HS-5 (cell line): ENCODE data around the gene FGFRL1.
"Not testable (repeated sequence)": the region's sequence is repeated elsewhere in the genome, so short reads cannot be mapped to it uniquely, and the experiment has no call there.

Experiments
- DNase-seq: peaks from one replicate; pipeline ENCODE4 v3.0.0-alpha.2; 2012; ENCODE audit warnings: low read depth

Gene FGFRL1

DNA sequence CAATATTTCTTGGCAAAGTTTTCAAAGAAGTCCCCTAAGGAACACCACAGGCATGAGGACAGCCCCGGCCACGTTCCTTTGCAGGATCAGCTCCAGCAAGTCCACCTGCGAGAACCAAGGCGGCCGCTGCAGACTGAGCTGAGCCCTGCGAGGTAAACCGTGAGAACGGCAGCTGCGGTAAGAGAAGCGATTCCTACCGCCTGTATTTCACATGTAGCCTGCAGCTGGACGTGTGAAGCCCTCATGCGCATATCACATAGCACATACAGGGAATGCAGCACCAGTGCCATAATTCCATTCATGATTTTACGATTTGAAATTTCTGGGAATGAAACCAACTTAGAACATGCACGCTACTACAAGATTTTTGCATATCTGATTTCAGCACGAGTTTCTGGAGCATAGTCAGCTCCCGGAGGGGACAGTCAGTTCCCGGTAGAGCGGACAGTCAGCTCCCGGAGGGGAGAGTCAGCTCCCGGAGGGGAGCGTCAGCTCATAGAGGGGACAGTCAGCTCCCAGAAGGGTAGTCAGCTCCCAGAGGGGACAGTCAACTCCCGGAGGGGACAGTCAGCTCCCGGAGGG lies 41.7 kb downstream of the FGFRL1 start:
- no peak for DNase-seq

DNA sequence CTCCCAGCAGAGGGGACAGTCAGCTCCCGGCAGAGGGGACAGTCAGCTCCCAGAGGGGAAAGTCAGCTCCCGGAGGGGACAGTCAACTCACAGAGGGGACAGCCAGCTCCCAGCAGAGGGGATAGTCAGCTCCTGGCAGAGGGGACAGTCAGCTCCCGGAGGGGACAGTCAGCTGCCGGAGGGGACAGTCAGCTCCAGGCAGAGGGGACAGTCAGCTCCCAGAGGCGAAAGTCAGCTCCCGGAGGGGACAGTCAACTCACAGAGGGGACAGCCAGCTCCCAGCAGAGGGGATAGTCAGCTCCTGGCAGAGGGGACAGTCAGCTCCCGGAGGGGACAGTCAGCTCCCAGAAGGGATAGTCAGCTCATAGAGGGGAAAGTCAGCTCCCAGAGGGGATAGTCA lies 42.5 kb downstream of the FGFRL1 start:
- not testable (repeated sequence) for DNase-seq

DNA sequence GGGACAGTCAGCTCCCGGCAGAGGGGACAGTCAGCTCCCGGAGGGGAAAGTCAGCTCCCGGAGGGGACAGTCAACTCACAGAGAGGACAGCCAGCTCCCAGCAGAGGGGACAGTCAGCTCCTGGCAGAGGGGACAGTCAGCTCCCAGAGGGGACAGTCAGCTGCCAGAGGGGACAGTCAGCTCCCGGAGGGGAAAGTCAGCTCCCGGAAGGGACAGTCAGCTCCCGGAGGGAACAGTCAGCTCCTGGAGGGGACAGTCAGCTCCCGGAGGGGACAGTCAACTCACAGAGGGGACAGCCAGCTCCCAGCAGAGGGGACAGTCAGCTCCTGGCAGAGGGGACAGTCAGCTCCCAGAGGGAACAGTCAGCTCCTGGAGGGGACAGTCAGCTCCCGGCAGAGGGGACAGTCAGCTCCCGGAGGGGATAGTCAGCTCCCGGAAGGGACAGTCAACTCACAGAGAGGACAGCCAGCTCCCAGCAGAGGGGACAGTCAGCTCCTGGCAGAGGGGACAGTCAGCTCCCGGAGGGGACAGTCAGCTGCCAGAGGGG lies 43.3 kb downstream of the FGFRL1 start:
- DNase-seq: not testable (repeated sequence)

DNA sequence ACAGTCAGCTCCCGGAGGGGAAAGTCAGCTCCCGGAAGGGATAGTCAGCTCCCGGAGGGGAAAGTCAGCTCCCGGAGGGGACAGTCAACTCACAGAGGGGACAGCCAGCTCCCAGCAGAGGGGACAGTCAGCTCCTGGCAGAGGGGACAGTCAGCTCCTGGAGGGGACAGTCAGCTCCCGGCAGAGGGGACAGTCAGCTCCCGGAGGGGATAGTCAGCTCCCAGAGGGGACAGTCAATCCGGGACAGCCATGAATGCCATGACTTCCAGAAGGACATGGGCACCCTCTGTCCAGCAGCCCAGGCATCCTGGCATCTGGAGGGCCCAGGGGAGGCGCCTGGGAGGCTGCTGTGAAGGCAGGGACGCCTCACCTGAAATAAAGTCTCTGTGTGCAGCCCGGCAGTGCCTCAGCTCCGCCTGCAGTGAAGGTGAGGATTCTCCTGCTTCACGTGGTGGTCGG lies 43.8 kb downstream of the FGFRL1 start:
- DNase-seq: not testable (repeated sequence)

DNA sequence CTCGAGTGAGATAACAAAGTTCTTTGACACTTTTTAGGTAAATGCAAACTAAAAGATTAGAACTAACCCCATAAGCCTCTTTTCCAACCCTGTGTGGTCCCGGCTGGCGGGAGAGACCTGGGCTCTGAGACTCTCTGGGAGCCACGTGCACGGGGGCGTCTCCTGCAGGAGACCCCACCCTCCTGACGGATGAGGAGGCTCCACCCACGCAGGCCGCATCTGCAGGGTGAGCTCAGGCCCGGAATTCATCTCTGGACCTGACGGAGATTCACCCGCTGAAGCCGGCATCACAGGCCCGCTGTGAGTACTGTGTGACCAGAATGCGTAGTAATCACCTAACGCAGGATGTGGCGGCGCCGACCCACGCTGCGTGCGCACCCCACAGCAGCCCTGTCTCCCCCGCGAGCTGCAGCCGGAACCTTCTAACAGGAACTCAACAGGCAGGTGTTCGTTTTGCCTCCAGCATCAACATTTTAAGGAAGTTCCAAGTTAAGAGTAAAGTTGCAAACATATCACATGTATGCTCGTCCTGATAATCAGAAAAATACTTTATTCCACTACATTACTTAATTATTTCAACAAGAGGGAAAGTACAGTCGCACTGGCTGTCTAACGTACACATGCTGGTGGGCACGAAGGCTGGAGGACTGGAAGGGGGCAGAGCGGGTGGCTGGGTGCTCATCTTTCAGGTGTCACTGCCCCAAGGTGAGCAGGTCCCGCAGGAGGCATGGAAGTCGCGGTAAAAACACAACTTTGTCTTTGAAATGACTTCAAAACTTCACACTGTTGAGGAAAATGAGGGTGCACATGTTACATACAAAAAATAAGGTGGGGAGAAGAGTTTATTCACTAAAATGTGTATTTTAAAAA lies 44.5 kb downstream of the FGFRL1 start:
- no peak for DNase-seq

DNA sequence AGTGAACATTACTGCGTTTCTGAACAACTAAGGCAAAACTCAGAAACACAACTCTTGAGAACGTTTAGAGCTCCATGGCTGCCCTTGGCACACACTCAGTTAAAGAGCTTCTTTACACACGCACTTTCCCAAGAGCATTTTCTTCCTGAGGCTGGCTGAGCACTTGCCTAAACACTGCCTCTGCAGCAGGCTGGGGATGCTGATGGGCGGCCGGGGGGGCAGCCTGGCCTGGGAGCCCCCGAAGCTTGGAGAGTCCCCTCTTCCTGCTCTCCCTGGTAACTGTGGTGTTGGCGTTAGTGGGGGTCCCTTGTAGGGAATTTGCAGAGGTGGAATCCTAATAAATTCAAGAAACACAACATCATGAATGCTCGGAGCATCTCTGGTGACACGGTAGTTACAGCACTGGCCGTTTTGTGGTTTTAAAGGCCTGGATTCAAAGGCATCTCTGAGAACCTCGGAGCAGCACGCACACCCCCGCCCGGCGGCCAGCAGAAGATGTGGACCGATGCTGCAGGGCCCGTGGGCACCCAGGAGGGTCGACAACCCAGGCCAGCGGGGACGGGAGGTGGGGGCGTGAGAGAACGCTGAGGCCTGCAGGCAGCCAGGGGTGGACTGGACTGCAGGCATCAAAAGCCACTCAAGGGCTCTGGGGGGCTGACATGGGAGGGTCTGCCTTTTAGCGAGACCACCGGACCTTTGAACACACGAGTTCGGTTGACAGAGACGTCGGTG lies 45.4 kb downstream of the FGFRL1 start:
- DNase-seq: no peak

DNA sequence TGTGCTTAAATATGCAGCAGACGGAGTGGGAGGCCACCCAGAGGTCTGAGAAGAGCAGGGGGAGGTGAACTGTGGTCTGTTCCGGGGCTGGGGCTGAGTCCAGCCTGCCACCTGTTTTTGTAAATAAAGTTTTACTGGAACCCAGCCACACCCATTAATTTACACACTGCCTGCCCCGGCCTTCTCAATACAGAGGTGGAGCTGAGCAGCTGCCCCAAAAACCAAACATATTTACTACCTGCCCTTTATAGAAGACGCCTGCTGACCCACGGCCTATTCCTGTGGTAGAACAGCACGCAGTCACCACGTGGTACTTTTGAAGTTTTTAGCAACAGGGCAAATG lies 45.9 kb downstream of the FGFRL1 start:
- no peak for DNase-seq

DNA sequence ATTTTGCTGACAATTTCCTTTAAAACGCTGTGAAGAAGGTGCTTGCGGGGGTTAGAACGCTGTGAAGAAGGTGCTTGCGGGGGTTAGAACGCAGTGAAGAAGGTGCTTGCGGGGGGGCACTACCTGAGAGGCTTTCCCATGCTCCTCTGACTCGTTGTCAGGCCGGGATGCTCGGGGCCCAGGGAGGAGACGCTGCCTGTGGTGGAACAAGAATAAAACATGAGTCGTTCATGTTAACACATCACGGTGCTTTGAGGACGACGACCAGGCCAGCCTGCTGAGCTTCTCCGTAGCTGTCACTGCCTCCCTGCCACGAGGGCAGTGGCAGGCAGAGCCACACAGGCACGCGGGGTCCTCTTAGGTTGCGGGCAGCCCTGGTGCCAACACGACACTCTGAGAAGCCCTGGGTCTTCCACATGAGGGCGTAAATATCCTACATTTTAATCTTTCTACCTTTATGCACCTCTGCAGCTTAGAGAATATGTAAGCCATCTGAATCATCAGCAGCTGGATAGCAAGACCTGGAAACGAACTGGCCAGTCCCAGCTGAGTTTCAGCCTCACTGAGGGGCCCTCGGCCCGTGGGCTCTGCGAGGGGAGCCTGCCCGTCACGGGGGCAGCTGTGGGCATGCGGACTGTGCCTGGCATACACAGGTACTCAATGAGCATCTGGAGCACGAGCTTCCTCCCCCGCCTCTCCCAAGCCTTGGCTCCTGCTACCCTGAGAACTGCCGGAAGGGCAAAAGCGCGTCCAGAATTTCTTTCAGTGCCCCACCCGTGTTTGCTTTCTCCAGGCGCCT lies 47.0 kb downstream of the FGFRL1 start:
- no peak for DNase-seq

DNA sequence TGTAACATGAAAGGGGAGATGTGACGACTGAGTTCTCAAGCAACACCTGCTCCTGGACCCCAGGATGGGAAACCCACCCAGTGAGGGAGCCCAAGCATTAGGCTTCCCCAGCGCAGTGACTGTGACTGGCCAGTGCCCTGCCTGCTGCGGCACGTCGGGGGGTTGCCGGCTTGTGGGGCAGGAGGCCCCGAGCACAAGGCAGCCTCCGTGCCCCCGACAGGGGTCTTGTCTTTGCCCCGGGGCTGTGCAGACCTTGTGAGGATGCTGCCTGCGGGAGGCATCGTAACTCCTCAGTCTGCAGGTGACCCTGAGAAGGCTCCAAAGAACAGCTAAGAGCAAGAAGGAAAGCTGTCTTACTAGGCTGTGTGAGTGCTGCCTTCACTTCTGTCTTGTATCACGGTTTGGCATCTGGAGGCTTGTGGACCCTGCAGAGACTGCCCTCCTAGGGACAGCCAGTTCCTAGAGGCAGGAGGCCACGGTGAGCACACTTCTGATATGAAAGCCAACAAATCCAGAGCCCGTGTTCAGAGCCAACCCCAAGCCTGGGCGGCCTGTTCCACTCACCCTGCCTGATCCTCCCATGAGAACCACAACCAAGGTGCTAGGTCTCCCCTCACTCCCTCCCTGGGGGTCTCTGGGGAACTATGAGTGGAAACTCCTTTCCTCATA lies 47.7 kb downstream of the FGFRL1 start:
- no peak for DNase-seq

DNA sequence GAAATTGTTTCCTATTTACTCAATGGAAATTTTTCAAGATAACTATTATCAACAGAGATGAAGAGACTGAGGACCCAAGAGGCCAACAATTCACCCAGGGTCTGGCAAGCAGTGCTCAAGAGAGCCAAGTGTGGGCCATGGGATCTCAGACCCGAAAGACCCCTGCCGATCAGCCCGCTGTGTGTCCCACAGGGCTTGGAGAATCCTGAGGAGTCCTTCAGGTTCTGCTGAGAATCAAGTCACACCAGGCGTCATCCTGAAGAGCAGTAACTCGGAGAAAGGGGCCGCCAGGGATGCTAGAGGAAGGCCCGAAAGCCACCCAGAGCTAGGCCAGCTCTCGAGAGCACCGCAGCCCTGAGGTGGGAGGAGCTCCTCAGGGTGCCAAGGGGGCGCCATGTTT lies 48.7 kb downstream of the FGFRL1 start:
- DNase-seq: no peak

DNA sequence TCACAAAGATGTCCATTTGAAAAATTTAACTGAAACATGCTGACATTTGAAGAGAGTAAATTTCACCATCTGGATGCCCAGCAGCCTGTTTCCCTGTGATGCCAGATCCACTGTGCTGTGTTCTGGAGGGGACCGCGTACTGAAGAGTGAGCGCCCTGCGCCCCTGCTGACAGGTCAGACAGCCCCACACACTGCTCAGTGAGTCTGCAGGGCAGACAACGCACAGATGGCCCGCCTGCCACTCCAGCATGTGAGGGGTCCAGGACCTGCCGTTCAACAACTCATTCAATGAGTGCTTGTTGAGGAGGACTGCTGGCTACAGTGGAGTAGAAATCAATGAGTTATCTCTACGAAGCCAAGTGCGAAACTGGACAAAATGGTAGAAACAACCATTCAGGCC lies 49.2 kb downstream of the FGFRL1 start:
- DNase-seq: no peak

DNA sequence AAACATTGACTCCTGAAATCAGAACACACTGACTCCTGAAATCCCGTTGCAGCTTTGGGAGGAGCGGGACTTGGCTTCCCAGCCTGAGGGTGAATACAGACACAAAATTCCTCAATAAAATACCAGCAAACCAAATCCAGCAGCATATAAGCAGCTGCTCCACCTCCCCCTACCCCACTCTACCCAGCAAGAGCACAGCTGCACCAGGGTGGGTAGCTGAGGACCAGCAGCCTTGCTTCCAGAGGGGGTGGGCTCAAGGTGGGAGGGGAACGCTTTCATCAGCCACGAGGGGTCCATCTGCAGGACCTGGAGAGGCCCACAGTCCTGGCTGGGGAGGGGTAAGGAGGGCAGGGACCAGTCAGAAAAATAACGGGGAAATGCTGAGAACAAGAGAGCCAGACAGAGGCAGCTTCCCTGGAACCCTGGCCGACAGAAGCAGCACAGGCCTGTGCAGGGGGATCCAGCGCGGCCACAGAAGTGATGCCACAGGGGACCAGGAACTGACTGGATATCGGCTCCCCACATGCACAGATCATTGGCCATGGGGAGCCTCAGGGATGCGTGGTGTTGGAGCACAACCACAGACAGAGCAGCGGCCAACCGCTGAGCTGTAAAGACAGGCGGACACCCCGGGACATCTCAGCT lies 49.8 kb downstream of the FGFRL1 start:
- no peak for DNase-seq

DNA sequence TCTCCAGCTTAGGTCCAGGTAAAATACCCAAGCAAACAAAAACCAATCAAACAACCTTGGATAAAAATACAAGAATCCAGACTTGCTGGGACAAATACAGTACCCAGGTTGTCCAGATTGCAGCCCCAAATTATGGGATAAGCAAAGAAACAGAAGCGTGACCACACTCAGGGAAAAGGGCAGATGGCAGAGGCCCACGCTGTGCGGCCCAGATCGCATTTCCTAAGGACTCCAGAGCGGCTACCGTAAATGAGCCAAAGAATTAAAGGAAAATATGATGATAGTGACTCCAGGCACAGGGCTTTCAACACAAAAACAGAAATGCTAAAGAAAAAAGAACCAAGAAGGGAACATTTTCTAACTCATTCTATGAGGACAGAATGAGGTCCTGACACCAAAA lies 50.3 kb downstream of the FGFRL1 start:
- no peak for DNase-seq

DNA sequence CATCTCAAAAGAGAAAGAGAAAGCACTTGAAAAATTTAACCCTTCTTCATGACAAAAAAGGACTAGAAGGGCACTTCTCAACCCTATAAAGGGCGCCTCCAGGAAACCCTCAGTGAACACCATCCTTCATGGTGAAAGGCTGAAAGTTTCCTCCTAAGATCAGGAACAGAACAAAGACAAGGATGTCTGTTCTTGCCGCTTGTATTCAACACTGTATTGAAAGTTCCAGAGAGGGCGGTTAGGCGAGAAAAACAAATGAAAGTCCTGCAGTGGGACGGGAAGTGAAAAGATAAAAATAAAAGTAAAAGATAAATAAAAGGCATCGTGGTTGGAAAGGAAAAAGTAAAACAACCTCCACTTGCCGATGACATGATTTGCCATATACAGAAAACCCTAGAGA lies 51.0 kb downstream of the FGFRL1 start:
- DNase-seq: no peak

DNA sequence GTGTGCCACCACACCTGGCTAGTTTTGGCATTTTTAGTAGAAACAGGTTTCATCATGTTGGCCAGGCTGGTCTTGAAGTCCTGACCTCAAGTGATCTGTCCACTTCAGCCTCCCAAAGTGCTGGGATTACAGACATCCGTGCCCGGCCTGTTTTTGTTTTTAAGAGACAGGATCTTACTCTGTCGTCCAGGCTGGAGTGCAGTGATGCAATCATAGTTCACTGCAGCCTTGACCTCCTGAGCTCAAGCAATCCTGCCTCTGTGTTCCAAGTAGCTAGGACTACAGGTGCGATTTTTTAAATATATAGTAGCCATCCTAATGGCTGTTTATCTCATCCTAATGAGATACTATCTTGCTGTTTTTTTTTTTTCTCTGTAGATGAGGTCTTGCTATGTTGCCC lies 54.3 kb downstream of the FGFRL1 start:
- no peak for DNase-seq

DNA sequence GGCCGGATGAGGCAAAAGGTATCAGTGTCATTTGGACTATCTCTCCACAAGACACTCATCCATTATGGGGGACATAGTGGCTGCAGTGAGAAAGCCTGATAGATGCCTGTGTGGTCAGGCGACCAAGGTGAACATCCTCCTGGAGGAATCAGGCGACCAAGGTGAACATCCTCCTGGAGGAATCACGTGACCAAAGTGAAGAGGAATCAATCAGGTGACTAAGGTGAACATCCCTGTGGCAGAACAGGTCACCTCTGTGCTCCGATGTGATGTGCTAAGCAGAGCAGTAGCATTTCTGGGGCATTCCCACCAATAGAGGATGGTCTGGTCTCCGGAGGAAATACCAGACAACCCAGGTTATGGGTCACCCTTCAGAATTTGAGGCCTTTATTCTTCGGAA lies 58.0 kb downstream of the FGFRL1 start:
- DNase-seq: no peak

DNA sequence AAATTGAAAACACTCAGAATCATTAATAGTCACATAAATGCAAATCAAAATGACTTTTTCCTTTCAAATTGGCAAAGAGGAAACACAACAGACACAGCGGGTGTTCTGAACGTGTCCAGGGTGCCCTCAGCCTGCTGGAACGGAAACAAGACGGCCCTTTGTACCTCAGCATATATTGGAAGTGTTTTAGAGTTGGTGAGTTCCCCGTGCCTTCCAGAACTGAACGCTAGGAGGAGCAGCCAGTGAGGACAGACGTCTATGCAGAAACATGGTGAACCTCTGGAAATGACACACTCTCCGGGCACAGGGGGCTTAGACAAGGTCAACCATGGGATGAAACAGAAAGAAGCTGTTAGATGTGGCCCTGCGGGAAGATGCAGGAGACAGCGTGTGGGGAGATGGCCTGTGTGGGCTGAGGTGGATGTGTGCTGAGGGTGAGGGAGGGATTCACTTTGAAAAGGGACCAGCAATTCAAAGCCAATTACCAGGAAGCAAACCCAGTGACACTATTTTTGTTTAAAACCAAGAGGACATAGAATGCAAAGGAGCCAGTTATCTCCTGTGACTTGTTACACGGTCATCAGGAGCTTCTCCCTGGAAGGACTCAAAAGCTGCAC lies 61.5 kb downstream of the FGFRL1 start:
- no peak for DNase-seq

DNA sequence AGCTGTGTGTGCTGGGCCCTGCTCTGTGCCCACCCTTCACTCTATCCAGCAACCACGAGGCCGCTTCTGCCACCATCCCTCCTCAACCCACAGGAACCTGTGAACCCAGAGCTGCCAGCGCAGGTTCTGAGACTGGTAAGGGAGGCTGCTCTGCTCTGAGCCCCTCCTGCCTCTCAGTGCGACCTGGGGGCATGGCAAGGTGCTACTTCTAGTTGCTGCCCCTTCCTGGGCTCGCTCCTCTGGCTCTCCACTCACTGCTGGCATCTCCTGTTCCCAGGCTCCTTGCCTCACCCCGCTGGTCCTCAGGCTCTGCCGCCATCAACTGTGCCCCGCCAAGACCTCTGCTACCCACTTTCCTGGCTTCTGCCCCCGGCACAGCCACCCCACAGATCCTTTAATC lies 62.7 kb downstream of the FGFRL1 start:
- DNase-seq: no peak

DNA sequence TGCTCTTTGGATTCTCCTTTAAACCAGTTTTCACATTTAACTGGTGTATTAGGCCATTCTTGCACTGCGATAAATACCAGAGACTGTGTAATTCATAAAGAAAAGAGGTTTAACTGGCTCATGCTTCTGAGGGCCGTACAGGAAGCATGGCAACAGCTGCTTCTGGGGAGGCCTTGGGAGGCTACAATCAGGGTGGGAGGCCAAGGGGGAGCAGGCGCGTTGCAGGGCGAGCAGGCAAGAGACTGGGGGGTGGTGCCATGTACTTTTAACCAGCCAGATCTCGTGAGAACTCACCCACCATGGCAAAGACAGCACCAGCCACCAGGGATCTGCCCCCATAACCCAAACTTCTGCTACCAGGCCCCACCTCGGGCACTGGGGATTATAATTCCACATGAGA lies 63.8 kb downstream of the FGFRL1 start:
- DNase-seq: no peak
